K562 (cell line): ENCODE results near the gene HSPA2. TPM values are rescaled to one million over a fixed set of nuclear protein-coding genes. Genes with fewer than 3 reads are reported as not detected.

Experiments used
- DPF2 ChIP-seq: fragments of 450-650 bp; IDR thresholded peaks from 2 replicates; pipeline ENCODE4 v1.6.1; 2016
- LCOR ChIP-seq: sonication (generic); formaldehyde crosslinking; IDR thresholded peaks from 2 replicates; pipeline ENCODE4 v1.8.0; 2022; ENCODE audit warnings: mild to moderate bottlenecking, missing genetic modification reagents
- MYC ChIP-seq, 2 experiments: fragments of 250-450 bp in 1 of 2; sonication (Bioruptor Pico) in 1 of 2; IDR thresholded peaks; 2 replicates each; pipeline versions ENCODE4 v1.5.1 to v1.6.1; 2012 to 2021; ENCODE audit warnings: low read depth in 2 of 2, borderline replicate concordance in 1 of 2, improper control_type of control experiment in 1 of 2, low read length in 1 of 2, mild to moderate bottlenecking in 1 of 2, moderate library complexity in 1 of 2
- NCOR1 ChIP-seq: fragments of 450-650 bp; IDR thresholded peaks from 2 replicates; pipeline ENCODE4 v1.6.1; 2016; ENCODE audit warnings: mild to moderate bottlenecking, moderate library complexity
- NFXL1 ChIP-seq: fragments of 450-650 bp; formaldehyde crosslinking; IDR thresholded peaks from 2 replicates; pipeline ENCODE4 v1.4.0; 2021; ENCODE audit warnings: mild to moderate bottlenecking
- PCBP1 ChIP-seq: fragments of 200-400 bp; formaldehyde crosslinking; IDR thresholded peaks from 2 replicates; pipeline ENCODE4 v1.6.1; 2018; ENCODE audit warnings: mild to moderate bottlenecking, low read depth, low read length; ENCODE audit not compliant: poor library complexity, severe bottlenecking
- RBFOX2 ChIP-seq: fragments of 200-400 bp; formaldehyde crosslinking; IDR thresholded peaks from 2 replicates; pipeline ENCODE4 v1.6.1; 2017; ENCODE audit warnings: low read depth, mild to moderate bottlenecking, low read length, moderate library complexity
- RBM15 ChIP-seq: fragments of 200-400 bp; formaldehyde crosslinking; IDR thresholded peaks from 2 replicates; pipeline ENCODE4 v1.6.1; 2018; ENCODE audit warnings: mild to moderate bottlenecking, low read length, moderate library complexity; ENCODE audit not compliant: insufficient read depth
- RHOXF2B ChIP-seq: fragments of 250-450 bp; sonication (Bioruptor Pico); conservative IDR thresholded peaks from 2 replicates; pipeline ENCODE4 v1.5.1; 2021
- STAG1 ChIP-seq: sonication (generic); formaldehyde crosslinking; IDR thresholded peaks from 2 replicates; pipeline ENCODE4 v1.5.0; 2020; ENCODE audit warnings: missing genetic modification reagents, borderline replicate concordance
- TBL1XR1 ChIP-seq, 2 experiments: IDR thresholded peaks; 2 replicates each; pipeline ENCODE4 v1.6.1; 2012; ENCODE audit warnings: improper control_type of control experiment in 2 of 2, low read length in 2 of 2, mild to moderate bottlenecking in 1 of 2
- YY1 ChIP-seq, 3 experiments: IDR thresholded peaks; 2 replicates each; pipeline ENCODE4 v1.6.1; 2011; ENCODE audit warnings: low read length in 2 of 3, mild to moderate bottlenecking in 2 of 3, moderate library complexity in 2 of 3, borderline replicate concordance in 1 of 3, control low read depth in 1 of 3, low read depth in 1 of 3; ENCODE audit not compliant: insufficient read depth in 3 of 3, insufficient replicate concordance in 2 of 3, control insufficient read depth in 1 of 3, insufficient read length in 1 of 3; ENCODE audit errors: extremely low read depth in 1 of 3
- ZBED1 ChIP-seq: IDR thresholded peaks from 2 replicates; pipeline ENCODE4 v1.6.1; 2014
- ZNF175 ChIP-seq: fragments of 200-800 bp; sonication (Bioruptor generic); IDR thresholded peaks from 2 replicates; pipeline ENCODE4 v1.6.1; 2016; ENCODE audit warnings: low read depth, mild to moderate bottlenecking, missing genetic modification characterization, missing compliant biosample characterization
- polyA plus RNA-seq, 8 experiments: library from polyadenylated mRNA; depleted of rRNA in 4 of 8; stranded (reverse) in 5 of 8; unstranded in 3 of 8; fragments of >200 nt; fragmentation: Nextera tagmentation in 2 of 8; fragmentation: Illumina TruSeq in 1 of 8; extraction: Ambion mirVana in 2 of 8; extraction: Trizol in 1 of 8; gene quantifications; 2 replicates each; pipeline versions ENCODE4 v1.2.1 to v1.2.3, GENCODE V29; 2011 to 2014; ENCODE audit warnings: inconsistent platforms in 1 of 8, missing spikeins in 1 of 8
- total RNA-seq, 7 experiments: library from RNA; depleted of rRNA in 6 of 7; stranded (reverse); fragments of >200 nt in 6 of 7; fragmentation: Illumina TruSeq in 2 of 7; extraction: Trizol in 2 of 7; gene quantifications; 2 replicates each; pipeline versions ENCODE4 v1.2.1 to v1.2.3, GENCODE V29; 2011 to 2021; ENCODE audit warnings: low replicate concordance in 1 of 7
- TF ChIP-seq, protein P1 (sequence below): fragments of 450-650 bp; formaldehyde crosslinking; IDR thresholded peaks from 2 replicates; pipeline ENCODE4 v1.4.0; 2020; ENCODE audit warnings: mild to moderate bottlenecking
- TF ChIP-seq, protein P2 (sequence below): sonication (generic); formaldehyde crosslinking; IDR thresholded peaks from 2 replicates; pipeline ENCODE4 v1.8.1; 2023; ENCODE audit warnings: mild to moderate bottlenecking, missing genetic modification reagents
- TF ChIP-seq, protein P3 (sequence below): fragments of 250-450 bp; sonication (Bioruptor Pico); IDR thresholded peaks from 2 replicates; pipeline ENCODE4 v1.5.0; 2020; ENCODE audit warnings: mild to moderate bottlenecking, borderline replicate concordance
- TF ChIP-seq, protein P4 (sequence below), 2 experiments: fragments of 450-650 bp; IDR thresholded peaks; 2 replicates each; pipeline ENCODE4 v1.6.1; 2016
- TF ChIP-seq, protein P5 (sequence below): fragments of 250-450 bp; sonication (Bioruptor Pico); IDR thresholded peaks from 2 replicates; pipeline ENCODE4 v1.4.0; 2020; ENCODE audit warnings: borderline replicate concordance

Gene HSPA2
- total and polyA plus RNA-seq, 9 of the 15 experiments (the other 6 are each of a cell fraction or from before 2014, with no cell fraction given), result not detected

DNA sequence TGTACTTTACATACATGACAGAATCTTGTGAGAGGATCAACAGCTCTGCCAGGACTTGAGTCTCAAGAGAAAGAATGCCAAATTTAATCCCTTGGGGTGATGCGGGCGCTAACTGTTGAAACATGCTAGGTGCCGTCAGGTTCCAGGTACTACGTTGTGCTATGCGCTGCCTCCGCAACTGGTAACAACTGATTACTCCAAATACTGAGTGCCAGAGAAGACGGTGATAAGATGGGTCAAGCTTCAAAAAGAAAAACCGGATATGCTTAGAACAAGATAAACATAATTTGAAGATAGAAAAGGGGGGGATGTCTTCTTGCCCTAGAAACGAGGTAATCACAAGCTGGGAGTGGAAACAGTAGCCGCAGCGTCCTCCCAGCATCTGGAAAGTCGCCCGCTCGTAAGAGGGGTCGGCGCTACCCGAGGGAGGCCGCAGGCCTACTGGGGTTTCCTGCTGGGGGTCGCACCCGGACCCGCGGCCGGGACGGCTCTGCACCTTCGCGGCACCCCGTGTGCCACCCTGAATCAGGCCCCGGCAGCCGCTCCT is 37.6 kb upstream of the HSPA2 start (continued):
- TF ChIP-seq YY1 (IDR thresholded peaks at IDR 0.05; ENCODE audit: borderline replicate concordance in 1 of 3, control insufficient read depth in 1 of 3, extremely low read depth in 1 of 3, insufficient read depth in 3 of 3, insufficient read length in 1 of 3, insufficient replicate concordance in 2 of 3, low read depth in 1 of 3, low read length in 2 of 3) (no peak), RHOXF2B (no peak), LCOR (CRISPR knock-in tag) (no peak), NCOR1 (peak; percentile 39; the same call in 1 of the 2 replicates), ZNF175 (CRISPR knock-in tag) (no peak), NFXL1 (CRISPR knock-in tag) (no peak), RBM15 (no peak), ZBED1 (no peak), PCBP1 (no peak), STAG1 (CRISPR knock-in tag) (no peak), RBFOX2 (no peak), TBL1XR1 (IDR thresholded peaks at IDR 0.05; ENCODE audit: low read length in 2 of 2) (no peak), MYC (IDR thresholded peaks at IDR 0.05; ENCODE audit: low read depth, low read length) (no peak), MYC (CRISPR knock-in tag; IDR thresholded peaks at IDR 0.05; ENCODE audit: borderline replicate concordance, low read depth) (no peak), DPF2 (0 out of 2 replicates have a peak, but pooled peaks have one; percentile 19)
- TF ChIP-seq, protein P1, sequence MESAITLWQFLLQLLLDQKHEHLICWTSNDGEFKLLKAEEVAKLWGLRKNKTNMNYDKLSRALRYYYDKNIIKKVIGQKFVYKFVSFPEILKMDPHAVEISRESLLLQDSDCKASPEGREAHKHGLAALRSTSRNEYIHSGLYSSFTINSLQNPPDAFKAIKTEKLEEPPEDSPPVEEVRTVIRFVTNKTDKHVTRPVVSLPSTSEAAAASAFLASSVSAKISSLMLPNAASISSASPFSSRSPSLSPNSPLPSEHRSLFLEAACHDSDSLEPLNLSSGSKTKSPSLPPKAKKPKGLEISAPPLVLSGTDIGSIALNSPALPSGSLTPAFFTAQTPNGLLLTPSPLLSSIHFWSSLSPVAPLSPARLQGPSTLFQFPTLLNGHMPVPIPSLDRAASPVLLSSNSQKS, result no peak
- TF ChIP-seq, protein P2, sequence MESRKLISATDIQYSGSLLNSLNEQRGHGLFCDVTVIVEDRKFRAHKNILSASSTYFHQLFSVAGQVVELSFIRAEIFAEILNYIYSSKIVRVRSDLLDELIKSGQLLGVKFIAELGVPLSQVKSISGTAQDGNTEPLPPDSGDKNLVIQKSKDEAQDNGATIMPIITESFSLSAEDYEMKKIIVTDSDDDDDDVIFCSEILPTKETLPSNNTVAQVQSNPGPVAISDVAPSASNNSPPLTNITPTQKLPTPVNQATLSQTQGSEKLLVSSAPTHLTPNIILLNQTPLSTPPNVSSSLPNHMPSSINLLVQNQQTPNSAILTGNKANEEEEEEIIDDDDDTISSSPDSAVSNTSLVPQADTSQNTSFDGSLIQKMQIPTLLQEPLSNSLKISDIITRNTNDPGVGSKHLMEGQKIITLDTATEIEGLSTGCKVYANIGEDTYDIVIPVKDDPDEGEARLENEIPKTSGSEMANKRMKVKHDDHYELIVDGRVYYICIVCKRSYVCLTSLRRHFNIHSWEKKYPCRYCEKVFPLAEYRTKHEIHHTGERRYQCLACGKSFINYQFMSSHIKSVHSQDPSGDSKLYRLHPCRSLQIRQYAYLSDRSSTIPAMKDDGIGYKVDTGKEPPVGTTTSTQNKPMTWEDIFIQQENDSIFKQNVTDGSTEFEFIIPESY (CRISPR knock-in tag), result no peak
- TF ChIP-seq, protein P3, sequence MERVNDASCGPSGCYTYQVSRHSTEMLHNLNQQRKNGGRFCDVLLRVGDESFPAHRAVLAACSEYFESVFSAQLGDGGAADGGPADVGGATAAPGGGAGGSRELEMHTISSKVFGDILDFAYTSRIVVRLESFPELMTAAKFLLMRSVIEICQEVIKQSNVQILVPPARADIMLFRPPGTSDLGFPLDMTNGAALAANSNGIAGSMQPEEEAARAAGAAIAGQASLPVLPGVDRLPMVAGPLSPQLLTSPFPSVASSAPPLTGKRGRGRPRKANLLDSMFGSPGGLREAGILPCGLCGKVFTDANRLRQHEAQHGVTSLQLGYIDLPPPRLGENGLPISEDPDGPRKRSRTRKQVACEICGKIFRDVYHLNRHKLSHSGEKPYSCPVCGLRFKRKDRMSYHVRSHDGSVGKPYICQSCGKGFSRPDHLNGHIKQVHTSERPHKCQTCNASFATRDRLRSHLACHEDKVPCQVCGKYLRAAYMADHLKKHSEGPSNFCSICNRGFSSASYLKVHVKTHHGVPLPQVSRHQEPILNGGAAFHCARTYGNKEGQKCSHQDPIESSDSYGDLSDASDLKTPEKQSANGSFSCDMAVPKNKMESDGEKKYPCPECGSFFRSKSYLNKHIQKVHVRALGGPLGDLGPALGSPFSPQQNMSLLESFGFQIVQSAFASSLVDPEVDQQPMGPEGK (CRISPR knock-in tag), result no peak
- TF ChIP-seq, protein P4, sequence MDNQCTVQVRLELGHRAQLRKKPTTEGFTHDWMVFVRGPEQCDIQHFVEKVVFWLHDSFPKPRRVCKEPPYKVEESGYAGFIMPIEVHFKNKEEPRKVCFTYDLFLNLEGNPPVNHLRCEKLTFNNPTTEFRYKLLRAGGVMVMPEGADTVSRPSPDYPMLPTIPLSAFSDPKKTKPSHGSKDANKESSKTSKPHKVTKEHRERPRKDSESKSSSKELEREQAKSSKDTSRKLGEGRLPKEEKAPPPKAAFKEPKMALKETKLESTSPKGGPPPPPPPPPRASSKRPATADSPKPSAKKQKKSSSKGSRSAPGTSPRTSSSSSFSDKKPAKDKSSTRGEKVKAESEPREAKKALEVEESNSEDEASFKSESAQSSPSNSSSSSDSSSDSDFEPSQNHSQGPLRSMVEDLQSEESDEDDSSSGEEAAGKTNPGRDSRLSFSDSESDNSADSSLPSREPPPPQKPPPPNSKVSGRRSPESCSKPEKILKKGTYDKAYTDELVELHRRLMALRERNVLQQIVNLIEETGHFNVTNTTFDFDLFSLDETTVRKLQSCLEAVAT (IDR thresholded peaks at IDR 0.05), result no peak
- TF ChIP-seq, protein P5, sequence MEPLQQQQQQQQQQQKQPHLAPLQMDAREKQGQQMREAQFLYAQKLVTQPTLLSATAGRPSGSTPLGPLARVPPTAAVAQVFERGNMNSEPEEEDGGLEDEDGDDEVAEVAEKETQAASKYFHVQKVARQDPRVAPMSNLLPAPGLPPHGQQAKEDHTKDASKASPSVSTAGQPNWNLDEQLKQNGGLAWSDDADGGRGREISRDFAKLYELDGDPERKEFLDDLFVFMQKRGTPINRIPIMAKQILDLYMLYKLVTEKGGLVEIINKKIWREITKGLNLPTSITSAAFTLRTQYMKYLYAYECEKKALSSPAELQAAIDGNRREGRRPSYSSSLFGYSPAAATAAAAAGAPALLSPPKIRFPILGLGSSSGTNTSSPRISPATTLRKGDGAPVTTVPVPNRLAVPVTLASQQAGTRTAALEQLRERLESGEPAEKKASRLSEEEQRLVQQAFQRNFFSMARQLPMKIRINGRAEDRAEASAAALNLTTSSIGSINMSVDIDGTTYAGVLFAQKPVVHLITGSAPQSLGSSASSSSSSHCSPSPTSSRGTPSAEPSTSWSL, result no peak
